HEK293 (cell line): Measurements from ENCODE around the gene APLP1.

Source experiments
- GFI1B ChIP-seq: fragments of 450-650 bp; formaldehyde crosslinking; IDR thresholded peaks from 2 replicates; pipeline ENCODE4 v1.5.1; 2016; ENCODE audit warnings: missing biosample characterization, missing genetic modification characterization
- HOXA7 ChIP-seq: sonication (generic); formaldehyde crosslinking; IDR thresholded peaks from 2 replicates; pipeline ENCODE4 v1.8.1; 2022; ENCODE audit warnings: missing genetic modification reagents, borderline replicate concordance
- PRDM1 ChIP-seq: fragments of 450-650 bp; formaldehyde crosslinking; IDR thresholded peaks from 2 replicates; pipeline ENCODE4; 2016; ENCODE audit warnings: missing biosample characterization, missing genetic modification characterization
- WT1 ChIP-seq: fragments of 450-650 bp; formaldehyde crosslinking; IDR thresholded peaks from 2 replicates; pipeline ENCODE4 v1.5.1; 2016; ENCODE audit warnings: missing biosample characterization, missing genetic modification characterization
- ZBTB17 ChIP-seq: fragments of 450-650 bp; formaldehyde crosslinking; IDR thresholded peaks from 2 replicates; pipeline ENCODE4 v1.5.1; 2016; ENCODE audit warnings: missing biosample characterization, missing genetic modification characterization
- ZBTB48 ChIP-seq: fragments of 450-650 bp; formaldehyde crosslinking; IDR thresholded peaks from 2 replicates; pipeline ENCODE4 v1.5.1; 2016; ENCODE audit warnings: missing biosample characterization, missing genetic modification characterization
- ZFP41 ChIP-seq: fragments of 450-650 bp; formaldehyde crosslinking; IDR thresholded peaks from 2 replicates; pipeline ENCODE4 v1.5.1; 2016; ENCODE audit warnings: missing biosample characterization, missing genetic modification characterization, borderline replicate concordance
- ZNF114 ChIP-seq: fragments of 450-650 bp; formaldehyde crosslinking; IDR thresholded peaks from 2 replicates; pipeline ENCODE4 v1.5.0; 2017; ENCODE audit warnings: missing biosample characterization, missing genetic modification characterization
- ZNF132 ChIP-seq: fragments of 450-650 bp; formaldehyde crosslinking; IDR thresholded peaks from 2 replicates; pipeline ENCODE4 v1.5.1; 2017; ENCODE audit warnings: missing biosample characterization, missing genetic modification characterization, borderline replicate concordance
- ZNF157 ChIP-seq: fragments of 450-650 bp; formaldehyde crosslinking; IDR thresholded peaks from 2 replicates; pipeline ENCODE4 v1.5.1; 2016; ENCODE audit warnings: missing biosample characterization, missing genetic modification characterization
- ZNF23 ChIP-seq: fragments of 450-650 bp; formaldehyde crosslinking; IDR thresholded peaks from 2 replicates; pipeline ENCODE4 v1.5.1; 2016; ENCODE audit warnings: missing biosample characterization, missing genetic modification characterization, borderline replicate concordance
- ZNF239 ChIP-seq: fragments of 450-650 bp; formaldehyde crosslinking; IDR thresholded peaks from 2 replicates; pipeline ENCODE4 v1.5.1; 2016; ENCODE audit warnings: missing biosample characterization, missing genetic modification characterization
- ZNF292 ChIP-seq: fragments of 450-650 bp; formaldehyde crosslinking; IDR thresholded peaks from 2 replicates; pipeline ENCODE4 v1.5.1; 2016; ENCODE audit warnings: low read depth, missing biosample characterization, missing genetic modification characterization, borderline replicate concordance
- ZNF324 ChIP-seq: fragments of 450-650 bp; formaldehyde crosslinking; IDR thresholded peaks from 2 replicates; pipeline ENCODE4 v1.5.1; 2016; ENCODE audit warnings: missing biosample characterization, missing genetic modification characterization
- ZNF433 ChIP-seq: fragments of 450-650 bp; formaldehyde crosslinking; IDR thresholded peaks from 2 replicates; pipeline ENCODE4 v1.5.1; 2016; ENCODE audit warnings: missing biosample characterization, missing genetic modification characterization, low read depth
- ZNF521 ChIP-seq: fragments of 450-650 bp; formaldehyde crosslinking; IDR thresholded peaks from 2 replicates; pipeline ENCODE4 v1.5.1; 2017; ENCODE audit warnings: missing biosample characterization, mild to moderate bottlenecking, missing genetic modification characterization
- ZNF596 ChIP-seq: fragments of 450-650 bp; IDR thresholded peaks from 2 replicates; pipeline ENCODE4 v1.5.0; 2018; ENCODE audit warnings: missing biosample characterization, mild to moderate bottlenecking, missing genetic modification characterization, moderate library complexity
- ZNF600 ChIP-seq: fragments of 450-650 bp; formaldehyde crosslinking; IDR thresholded peaks from 2 replicates; pipeline ENCODE4 v1.5.1; 2016; ENCODE audit warnings: missing biosample characterization, missing genetic modification characterization
- ZNF626 ChIP-seq: fragments of 450-650 bp; sonication (Bioruptor Pico); formaldehyde crosslinking; IDR thresholded peaks from 2 replicates; pipeline ENCODE4 v1.5.1; 2018; ENCODE audit warnings: missing biosample characterization, missing genetic modification characterization, inconsistent platforms
- ZNF654 ChIP-seq: fragments of 450-650 bp; formaldehyde crosslinking; IDR thresholded peaks from 2 replicates; pipeline ENCODE4 v1.5.1; 2016; ENCODE audit warnings: low read depth, missing biosample characterization, missing genetic modification characterization
- ZNF785 ChIP-seq: fragments of 450-650 bp; formaldehyde crosslinking; IDR thresholded peaks from 2 replicates; pipeline ENCODE4 v1.5.1; 2016; ENCODE audit warnings: missing biosample characterization, missing genetic modification characterization
- ZNF791 ChIP-seq: fragments of 450-650 bp; formaldehyde crosslinking; IDR thresholded peaks from 2 replicates; pipeline ENCODE4 v1.5.1; 2016; ENCODE audit warnings: missing biosample characterization, missing genetic modification characterization
- ZSCAN16 ChIP-seq: fragments of 450-650 bp; formaldehyde crosslinking; IDR thresholded peaks from 2 replicates; pipeline ENCODE4 v1.5.1; 2016; ENCODE audit warnings: missing biosample characterization, missing genetic modification characterization
- TF ChIP-seq, protein P1 (sequence below): fragments of 450-650 bp; IDR thresholded peaks from 2 replicates; pipeline ENCODE4 v1.5.1; 2018; ENCODE audit warnings: missing biosample characterization, missing genetic modification characterization
- TF ChIP-seq, protein P2 (sequence below): fragments of 450-650 bp; formaldehyde crosslinking; IDR thresholded peaks from 2 replicates; pipeline ENCODE4 v1.5.1; 2016; ENCODE audit warnings: missing biosample characterization, missing genetic modification characterization
- TF ChIP-seq, protein P3 (sequence below): fragments of 450-650 bp; formaldehyde crosslinking; optimal IDR thresholded peaks from 2 replicates; pipeline ENCODE3; 2016; ENCODE audit warnings: missing biosample characterization, mild to moderate bottlenecking, missing genetic modification characterization
- TF ChIP-seq, protein P4 (sequence below): fragments of 450-650 bp; formaldehyde crosslinking; IDR thresholded peaks from 2 replicates; pipeline ENCODE4 v1.5.1; 2016; ENCODE audit warnings: missing biosample characterization, missing genetic modification characterization
- TF ChIP-seq, protein P5 (sequence below): fragments of 450-650 bp; formaldehyde crosslinking; IDR thresholded peaks from 2 replicates; pipeline ENCODE4 v1.5.1; 2016; ENCODE audit warnings: missing biosample characterization, missing genetic modification characterization, borderline replicate concordance

The APLP1 gene

DNA sequence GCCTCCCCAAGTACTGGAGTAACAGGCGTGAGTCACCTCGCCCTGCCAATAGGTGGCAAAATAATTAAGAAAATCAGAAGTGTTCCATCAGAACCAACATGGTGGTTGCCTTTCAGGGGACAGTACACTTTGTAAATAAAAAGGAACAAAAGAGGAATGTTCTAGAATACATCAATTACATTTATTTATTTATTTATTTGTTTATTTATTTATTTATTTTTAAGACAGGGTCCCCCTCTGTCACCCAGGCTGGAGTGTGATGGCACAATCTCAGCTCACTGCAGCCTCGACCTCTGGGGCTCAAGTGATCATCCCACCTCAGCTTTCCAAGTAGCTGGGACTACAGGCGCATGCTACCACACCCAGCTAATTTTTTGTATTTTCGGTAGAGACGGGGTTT, 52.6 kb downstream of the APLP1 start (continued):
- TF ChIP-seq PRDM1 (no peak), ZNF239 (tag by site-specific recombination) (no peak), ZFP41 (tag by site-specific recombination) (no peak), ZSCAN16 (tag by site-specific recombination) (peak; percentile 42; the same call in 1 of the 2 replicates), HOXA7 (no peak), ZBTB48 (tag by site-specific recombination) (no peak), ZNF654 (tag by site-specific recombination) (peak; percentile 34), ZNF324 (no peak; the same call in 1 of the 2 replicates), ZNF23 (tag by site-specific recombination) (no peak), ZNF596 (no peak), ZNF626 (tag by site-specific recombination) (no peak), ZNF433 (tag by site-specific recombination) (peak; percentile 98), ZNF292 (tag by site-specific recombination) (peak; percentile 90; the same call in 1 of the 2 replicates), WT1 (tag by site-specific recombination) (no peak), ZNF785 (no peak), ZBTB17 (tag by site-specific recombination) (no peak), ZNF521 (tag by site-specific recombination) (no peak), ZNF600 (tag by site-specific recombination) (no peak), ZNF132 (no peak), ZNF791 (tag by site-specific recombination) (peak; percentile 77; the same call in 1 of the 2 replicates), GFI1B (tag by site-specific recombination) (peak; percentile 55; the same call in 1 of the 2 replicates), ZNF114 (tag by site-specific recombination) (no peak), ZNF157 (tag by site-specific recombination) (no peak)
- TF ChIP-seq, protein P1, sequence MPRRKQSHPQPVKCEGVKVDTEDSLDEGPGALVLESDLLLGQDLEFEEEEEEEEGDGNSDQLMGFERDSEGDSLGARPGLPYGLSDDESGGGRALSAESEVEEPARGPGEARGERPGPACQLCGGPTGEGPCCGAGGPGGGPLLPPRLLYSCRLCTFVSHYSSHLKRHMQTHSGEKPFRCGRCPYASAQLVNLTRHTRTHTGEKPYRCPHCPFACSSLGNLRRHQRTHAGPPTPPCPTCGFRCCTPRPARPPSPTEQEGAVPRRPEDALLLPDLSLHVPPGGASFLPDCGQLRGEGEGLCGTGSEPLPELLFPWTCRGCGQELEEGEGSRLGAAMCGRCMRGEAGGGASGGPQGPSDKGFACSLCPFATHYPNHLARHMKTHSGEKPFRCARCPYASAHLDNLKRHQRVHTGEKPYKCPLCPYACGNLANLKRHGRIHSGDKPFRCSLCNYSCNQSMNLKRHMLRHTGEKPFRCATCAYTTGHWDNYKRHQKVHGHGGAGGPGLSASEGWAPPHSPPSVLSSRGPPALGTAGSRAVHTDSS (tag by site-specific recombination), result no peak
- TF ChIP-seq, protein P2, sequence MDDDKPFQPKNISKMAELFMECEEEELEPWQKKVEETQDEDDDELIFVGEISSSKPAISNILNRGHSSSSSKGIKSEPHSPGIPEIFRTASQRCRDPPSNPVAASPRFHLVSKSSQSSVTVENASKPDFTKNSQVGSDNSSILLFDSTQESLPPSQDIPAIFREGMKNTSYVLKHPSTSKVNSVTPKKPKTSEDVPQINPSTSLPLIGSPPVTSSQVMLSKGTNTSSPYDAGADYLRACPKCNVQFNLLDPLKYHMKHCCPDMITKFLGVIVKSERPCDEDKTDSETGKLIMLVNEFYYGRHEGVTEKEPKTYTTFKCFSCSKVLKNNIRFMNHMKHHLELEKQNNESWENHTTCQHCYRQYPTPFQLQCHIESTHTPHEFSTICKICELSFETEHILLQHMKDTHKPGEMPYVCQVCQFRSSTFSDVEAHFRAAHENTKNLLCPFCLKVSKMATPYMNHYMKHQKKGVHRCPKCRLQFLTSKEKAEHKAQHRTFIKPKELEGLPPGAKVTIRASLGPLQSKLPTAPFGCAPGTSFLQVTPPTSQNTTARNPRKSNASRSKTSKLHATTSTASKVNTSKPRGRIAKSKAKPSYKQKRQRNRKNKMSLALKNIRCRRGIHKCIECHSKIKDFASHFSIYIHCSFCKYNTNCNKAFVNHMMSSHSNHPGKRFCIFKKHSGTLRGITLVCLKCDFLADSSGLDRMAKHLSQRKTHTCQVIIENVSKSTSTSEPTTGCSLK (tag by site-specific recombination), result no peak
- TF ChIP-seq, protein P3, sequence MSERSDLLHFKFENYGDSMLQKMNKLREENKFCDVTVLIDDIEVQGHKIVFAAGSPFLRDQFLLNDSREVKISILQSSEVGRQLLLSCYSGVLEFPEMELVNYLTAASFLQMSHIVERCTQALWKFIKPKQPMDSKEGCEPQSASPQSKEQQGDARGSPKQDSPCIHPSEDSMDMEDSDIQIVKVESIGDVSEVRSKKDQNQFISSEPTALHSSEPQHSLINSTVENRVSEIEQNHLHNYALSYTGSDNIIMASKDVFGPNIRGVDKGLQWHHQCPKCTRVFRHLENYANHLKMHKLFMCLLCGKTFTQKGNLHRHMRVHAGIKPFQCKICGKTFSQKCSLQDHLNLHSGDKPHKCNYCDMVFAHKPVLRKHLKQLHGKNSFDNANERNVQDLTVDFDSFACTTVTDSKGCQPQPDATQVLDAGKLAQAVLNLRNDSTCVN (tag by site-specific recombination), result no peak
- TF ChIP-seq, protein P4, sequence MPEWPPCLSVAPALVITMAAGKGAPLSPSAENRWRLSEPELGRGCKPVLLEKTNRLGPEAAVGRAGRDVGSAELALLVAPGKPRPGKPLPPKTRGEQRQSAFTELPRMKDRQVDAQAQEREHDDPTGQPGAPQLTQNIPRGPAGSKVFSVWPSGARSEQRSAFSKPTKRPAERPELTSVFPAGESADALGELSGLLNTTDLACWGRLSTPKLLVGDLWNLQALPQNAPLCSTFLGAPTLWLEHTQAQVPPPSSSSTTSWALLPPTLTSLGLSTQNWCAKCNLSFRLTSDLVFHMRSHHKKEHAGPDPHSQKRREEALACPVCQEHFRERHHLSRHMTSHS, result no peak
- TF ChIP-seq, protein P5, sequence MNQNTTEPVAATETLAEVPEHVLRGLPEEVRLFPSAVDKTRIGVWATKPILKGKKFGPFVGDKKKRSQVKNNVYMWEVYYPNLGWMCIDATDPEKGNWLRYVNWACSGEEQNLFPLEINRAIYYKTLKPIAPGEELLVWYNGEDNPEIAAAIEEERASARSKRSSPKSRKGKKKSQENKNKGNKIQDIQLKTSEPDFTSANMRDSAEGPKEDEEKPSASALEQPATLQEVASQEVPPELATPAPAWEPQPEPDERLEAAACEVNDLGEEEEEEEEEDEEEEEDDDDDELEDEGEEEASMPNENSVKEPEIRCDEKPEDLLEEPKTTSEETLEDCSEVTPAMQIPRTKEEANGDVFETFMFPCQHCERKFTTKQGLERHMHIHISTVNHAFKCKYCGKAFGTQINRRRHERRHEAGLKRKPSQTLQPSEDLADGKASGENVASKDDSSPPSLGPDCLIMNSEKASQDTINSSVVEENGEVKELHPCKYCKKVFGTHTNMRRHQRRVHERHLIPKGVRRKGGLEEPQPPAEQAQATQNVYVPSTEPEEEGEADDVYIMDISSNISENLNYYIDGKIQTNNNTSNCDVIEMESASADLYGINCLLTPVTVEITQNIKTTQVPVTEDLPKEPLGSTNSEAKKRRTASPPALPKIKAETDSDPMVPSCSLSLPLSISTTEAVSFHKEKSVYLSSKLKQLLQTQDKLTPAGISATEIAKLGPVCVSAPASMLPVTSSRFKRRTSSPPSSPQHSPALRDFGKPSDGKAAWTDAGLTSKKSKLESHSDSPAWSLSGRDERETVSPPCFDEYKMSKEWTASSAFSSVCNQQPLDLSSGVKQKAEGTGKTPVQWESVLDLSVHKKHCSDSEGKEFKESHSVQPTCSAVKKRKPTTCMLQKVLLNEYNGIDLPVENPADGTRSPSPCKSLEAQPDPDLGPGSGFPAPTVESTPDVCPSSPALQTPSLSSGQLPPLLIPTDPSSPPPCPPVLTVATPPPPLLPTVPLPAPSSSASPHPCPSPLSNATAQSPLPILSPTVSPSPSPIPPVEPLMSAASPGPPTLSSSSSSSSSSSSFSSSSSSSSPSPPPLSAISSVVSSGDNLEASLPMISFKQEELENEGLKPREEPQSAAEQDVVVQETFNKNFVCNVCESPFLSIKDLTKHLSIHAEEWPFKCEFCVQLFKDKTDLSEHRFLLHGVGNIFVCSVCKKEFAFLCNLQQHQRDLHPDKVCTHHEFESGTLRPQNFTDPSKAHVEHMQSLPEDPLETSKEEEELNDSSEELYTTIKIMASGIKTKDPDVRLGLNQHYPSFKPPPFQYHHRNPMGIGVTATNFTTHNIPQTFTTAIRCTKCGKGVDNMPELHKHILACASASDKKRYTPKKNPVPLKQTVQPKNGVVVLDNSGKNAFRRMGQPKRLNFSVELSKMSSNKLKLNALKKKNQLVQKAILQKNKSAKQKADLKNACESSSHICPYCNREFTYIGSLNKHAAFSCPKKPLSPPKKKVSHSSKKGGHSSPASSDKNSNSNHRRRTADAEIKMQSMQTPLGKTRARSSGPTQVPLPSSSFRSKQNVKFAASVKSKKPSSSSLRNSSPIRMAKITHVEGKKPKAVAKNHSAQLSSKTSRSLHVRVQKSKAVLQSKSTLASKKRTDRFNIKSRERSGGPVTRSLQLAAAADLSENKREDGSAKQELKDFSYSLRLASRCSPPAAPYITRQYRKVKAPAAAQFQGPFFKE, result no peak
